Measurements from ENCODE around the gene RGS1.

DNA sequence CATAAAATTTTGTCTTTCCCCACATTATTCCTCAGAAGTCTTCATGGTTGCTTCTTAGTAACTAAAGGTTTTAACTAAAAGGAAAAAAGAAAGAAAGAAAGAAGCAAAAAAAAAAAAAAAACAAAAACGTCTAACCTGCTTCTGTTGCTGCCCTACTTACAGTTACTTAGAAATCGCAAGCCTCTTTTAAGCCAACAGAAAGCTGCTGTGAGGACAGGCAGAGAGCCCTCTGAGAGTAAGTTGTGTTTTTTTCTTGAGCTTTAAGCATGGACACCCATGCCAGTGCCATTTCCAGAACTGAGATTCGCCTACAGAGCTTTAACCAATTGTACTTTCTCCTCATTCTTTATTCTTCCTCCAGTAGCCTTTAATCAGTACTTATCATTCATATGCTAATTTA, 25.6 kb upstream of the RGS1 start:
- TF ChIP-seq EZH2 (IDR thresholded peaks at IDR 0.05; ENCODE audit: insufficient read depth, poor library complexity, severe bottlenecking) (no peak), EZH2phosphoT487 (IDR thresholded peaks at IDR 0.05; ENCODE audit: insufficient read depth, low read depth) (no peak)
